ENCODE data around the gene OBSCN.

The OBSCN gene

DNA sequence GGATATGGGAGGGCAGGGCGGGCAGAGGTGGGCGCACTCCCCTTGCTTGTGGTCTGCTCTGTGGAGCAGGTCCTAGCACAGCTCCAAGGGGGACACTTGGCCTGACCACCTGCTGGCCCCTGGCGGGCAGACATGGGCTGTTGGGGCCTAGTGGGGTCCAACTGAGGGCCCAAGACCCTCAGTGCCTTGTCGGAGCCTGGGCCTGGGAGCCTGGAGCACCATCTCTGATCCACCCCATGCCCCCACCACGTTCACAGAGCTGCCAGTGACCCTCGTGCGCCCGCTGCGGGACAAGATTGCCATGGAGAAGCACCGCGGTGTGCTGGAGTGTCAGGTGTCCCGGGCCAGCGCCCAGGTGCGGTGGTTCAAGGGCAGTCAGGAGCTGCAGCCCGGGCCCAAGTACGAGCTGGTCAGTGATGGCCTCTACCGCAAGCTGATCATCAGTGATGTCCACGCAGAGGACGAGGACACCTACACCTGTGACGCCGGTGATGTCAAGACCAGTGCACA, 70.6 kb downstream of the OBSCN start:
- TF ChIP-seq, protein P1, sequence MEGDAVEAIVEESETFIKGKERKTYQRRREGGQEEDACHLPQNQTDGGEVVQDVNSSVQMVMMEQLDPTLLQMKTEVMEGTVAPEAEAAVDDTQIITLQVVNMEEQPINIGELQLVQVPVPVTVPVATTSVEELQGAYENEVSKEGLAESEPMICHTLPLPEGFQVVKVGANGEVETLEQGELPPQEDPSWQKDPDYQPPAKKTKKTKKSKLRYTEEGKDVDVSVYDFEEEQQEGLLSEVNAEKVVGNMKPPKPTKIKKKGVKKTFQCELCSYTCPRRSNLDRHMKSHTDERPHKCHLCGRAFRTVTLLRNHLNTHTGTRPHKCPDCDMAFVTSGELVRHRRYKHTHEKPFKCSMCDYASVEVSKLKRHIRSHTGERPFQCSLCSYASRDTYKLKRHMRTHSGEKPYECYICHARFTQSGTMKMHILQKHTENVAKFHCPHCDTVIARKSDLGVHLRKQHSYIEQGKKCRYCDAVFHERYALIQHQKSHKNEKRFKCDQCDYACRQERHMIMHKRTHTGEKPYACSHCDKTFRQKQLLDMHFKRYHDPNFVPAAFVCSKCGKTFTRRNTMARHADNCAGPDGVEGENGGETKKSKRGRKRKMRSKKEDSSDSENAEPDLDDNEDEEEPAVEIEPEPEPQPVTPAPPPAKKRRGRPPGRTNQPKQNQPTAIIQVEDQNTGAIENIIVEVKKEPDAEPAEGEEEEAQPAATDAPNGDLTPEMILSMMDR (conservative IDR thresholded peaks at IDR 0.05), result no peak
- H3K27ac ChIP-seq, result no peak overlapping the region

DNA sequence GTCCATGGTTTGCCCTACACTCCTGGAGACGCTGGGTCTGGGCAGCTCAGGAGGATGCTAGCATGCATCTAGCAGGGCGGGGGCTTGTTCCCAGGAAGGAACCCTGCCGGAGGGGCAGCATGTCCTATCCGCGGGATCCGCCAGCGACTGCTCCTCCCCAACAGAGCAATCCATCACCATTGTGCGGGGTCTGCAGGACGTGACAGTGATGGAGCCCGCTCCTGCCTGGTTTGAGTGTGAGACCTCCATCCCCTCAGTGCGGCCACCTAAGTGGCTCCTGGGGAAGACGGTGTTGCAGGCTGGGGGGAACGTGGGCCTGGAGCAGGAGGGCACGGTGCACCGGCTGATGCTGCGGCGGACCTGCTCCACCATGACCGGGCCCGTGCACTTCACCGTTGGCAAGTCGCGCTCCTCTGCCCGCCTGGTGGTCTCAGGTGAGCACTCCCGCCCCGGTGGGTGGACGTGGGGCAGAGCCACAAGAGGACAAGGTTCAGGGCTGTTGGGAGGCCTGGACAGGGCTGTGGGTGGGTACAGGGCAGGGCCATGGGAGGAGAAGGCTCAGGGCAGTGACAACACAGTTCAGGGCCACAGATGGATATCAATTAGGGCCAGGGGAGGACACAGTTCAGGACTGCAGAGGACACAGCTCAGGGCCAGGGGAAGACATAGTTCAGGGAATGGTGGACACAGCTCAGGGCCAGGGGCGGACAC, 71.3 kb downstream of the OBSCN start:
- TF ChIP-seq, protein P1 (conservative IDR thresholded peaks at IDR 0.05), result no peak
- no peak overlapping the region for H3K27ac ChIP-seq

DNA sequence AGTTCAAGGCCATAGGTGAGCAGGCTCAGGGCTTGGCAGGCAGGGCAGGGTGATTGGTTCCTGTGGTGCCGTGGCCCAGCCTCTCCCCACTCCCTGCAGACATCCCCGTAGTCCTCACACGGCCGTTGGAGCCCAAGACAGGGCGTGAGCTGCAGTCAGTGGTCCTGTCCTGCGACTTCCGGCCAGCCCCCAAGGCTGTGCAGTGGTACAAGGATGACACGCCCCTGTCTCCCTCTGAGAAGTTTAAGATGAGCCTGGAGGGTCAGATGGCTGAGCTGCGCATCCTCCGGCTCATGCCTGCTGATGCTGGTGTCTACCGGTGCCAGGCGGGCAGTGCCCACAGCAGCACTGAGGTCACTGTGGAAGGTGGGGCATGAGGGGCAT, 71.9 kb downstream of the OBSCN start:
- no peak overlapping the region for H3K27ac ChIP-seq

DNA sequence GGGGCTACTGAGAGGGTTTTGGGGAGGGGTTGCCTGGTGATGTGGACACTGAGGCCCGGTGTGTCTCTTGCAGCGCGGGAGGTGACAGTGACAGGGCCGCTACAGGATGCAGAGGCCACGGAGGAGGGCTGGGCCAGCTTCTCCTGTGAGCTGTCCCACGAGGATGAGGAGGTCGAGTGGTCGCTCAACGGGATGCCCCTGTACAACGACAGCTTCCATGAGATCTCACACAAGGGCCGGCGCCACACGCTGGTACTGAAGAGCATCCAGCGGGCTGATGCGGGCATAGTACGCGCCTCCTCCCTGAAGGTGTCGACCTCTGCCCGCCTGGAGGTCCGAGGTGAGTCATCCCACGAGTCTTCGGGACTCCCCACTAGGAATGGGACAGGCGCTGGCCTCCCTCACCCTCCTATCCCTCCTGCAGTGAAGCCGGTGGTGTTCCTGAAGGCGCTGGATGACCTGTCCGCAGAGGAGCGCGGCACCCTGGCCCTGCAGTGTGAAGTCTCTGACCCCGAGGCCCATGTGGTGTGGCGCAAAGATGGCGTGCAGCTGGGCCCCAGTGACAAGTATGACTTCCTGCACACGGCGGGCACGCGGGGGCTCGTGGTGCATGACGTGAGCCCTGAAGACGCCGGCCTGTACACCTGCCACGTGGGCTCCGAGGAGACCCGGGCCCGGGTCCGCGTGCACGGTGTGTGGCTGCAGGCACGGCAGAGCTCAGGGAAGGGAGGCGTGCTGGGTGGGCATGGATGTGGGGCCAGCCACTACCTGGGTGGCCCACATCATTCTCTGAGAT, 72.5 kb downstream of the OBSCN start:
- TF ChIP-seq, protein P1 (conservative IDR thresholded peaks at IDR 0.05), result no peak

More for the DNA sequence above, 71.9 kb downstream of the OBSCN start:
- TF ChIP-seq, protein P1 (conservative IDR thresholded peaks at IDR 0.05), result no peak

DNA sequence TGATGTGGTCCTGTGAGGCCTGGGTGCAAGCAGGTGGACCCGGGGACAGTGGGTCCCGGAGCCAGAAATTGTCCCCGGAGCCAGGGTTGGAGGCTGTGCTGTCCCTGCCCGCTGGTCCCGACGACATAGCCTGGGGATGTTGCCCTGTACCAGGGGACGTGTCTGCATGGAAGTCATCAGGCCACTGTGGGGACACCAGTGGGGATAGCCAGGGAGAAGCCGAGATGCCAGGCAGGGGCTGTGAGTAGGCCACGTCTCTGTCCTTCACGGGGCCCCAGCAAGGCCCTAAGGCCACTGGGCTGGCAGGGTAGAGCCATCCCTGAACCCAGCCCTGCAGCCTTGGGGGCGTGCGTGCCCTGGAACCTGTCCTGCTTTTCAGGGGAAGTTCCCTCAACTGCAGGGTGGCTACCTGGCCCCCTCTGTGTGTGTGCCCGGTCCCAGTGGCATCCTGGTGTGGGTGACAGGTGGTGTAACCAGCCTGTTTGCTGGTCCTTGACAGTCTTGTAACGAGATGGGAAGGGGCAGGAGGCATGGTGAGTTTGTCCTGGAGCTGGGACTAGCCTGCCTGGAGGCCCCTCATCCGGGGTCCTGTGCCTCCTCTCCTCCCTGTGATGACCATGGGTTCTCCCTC, 73.2 kb downstream of the OBSCN start:
- TF ChIP-seq, protein P1 (conservative IDR thresholded peaks at IDR 0.05), result no peak

More for the DNA sequence above, 72.5 kb downstream of the OBSCN start:
- H3K27ac ChIP-seq, result no peak overlapping the region

DNA sequence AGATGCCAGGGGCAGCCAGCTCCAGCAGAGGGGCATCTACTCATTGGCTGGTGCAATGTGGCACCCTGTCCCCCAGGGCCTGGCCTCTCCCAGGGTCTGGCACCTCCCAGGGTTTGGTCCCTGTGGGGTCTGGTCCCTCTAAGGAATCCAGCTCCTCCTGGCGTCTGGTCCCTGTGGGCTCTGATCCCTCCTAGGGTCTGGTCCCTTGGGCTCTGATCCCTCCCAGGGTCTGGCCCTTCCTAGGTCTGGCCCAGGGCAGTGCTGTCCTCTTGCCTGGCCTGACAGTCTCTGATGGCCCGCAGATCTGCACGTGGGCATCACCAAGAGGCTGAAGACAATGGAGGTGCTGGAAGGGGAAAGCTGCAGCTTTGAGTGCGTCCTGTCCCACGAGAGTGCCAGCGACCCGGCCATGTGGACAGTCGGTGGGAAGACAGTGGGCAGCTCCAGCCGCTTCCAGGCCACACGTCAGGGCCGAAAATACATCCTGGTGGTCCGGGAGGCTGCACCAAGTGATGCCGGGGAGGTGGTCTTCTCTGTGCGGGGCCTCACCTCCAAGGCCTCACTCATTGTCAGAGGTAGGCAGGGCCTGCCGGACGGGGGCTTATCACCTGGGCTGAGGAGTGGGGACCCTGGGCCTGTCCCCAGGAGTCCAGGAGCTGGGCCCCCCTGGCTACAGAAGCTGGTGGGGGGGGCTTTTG, 73.9 kb downstream of the OBSCN start:
- H3K27ac ChIP-seq, result no peak overlapping the region
- TF ChIP-seq, protein P1 (conservative IDR thresholded peaks at IDR 0.05), result no peak

More for the DNA sequence above, 73.2 kb downstream of the OBSCN start:
- no peak overlapping the region for H3K27ac ChIP-seq

All from VCaP (cell line).